GM18505 (cell line): ENCODE results near the gene USP14.

Experiments used
- ATAC-seq: cut with Tn5 transposase; IDR thresholded peaks from one replicate; pipeline ENCODE4 v1.9.1; 2021; ENCODE audit not compliant: unreplicated experiment
- POLR2A ChIP-seq: IDR thresholded peaks from 4 replicates; pipeline ENCODE4 v1.6.1; 2011; ENCODE audit warnings: borderline replicate concordance; ENCODE audit not compliant: insufficient read depth, insufficient read length; ENCODE audit errors: extremely low read depth

Gene USP14

GRCh38 chr18:245282-245847 is 87.0 kb downstream of the USP14 start:
- ATAC-seq, result no peak
- no peak for TF ChIP-seq POLR2A

- no peak for ATAC-seq
- no peak for TF ChIP-seq POLR2A
These were observed 89.7 kb downstream of the USP14 start for GRCh38 chr18:248053-248452.

- no peak for TF ChIP-seq POLR2A
These were observed 92.3 kb downstream of the USP14 start for GRCh38 chr18:250685-251084.

GRCh38 chr18:251572-251971 is 93.2 kb downstream of the USP14 start:
- TF ChIP-seq POLR2A, result no peak
- no peak for ATAC-seq

More at GRCh38 chr18:250685-251084, 92.3 kb downstream of the USP14 start:
- ATAC-seq, result no peak

- no peak for ATAC-seq
- TF ChIP-seq POLR2A, result no peak
These were observed 94.8 kb downstream of the USP14 start for GRCh38 chr18:253121-253520.

- no peak for ATAC-seq
- TF ChIP-seq POLR2A, result no peak
These were observed 96.8 kb downstream of the USP14 start for GRCh38 chr18:255171-255570.

GRCh38 chr18:260547-260946 is 102.2 kb downstream of the USP14 start:
- TF ChIP-seq POLR2A, result no peak
- no peak for ATAC-seq

- ATAC-seq, result no peak
- no peak for TF ChIP-seq POLR2A
These were observed 103.2 kb downstream of the USP14 start for GRCh38 chr18:261398-262073.
